GM23338 (cell line): ENCODE results near the gene MCHR2. TPM values are rescaled to one million over a fixed set of nuclear protein-coding genes. Genes with fewer than 3 reads are reported as not detected.

Source experiments
- ATAC-seq: fragments of 200-7000 bp; cut with Tn5 transposase; 3 replicates; pipeline ENCODE4 v1.9.1; 2020
- DNase-seq: peaks from one replicate; pipeline ENCODE4 v3.0.0-alpha.2; 2015; ENCODE audit warnings: low spot score
- H2AFZ ChIP-seq: fragments of 200-600 bp; sonication (generic); 2 replicates; pipeline ENCODE4 v1.8.0; 2016; ENCODE audit warnings: antibody characterized with exemption, mild to moderate bottlenecking, moderate library complexity
- H3F3A ChIP-seq: fragments of 200-600 bp; sonication (generic); replicated peaks from 2 replicates; pipeline ENCODE4 v1.8.0; 2017; ENCODE audit warnings: antibody characterized with exemption, mixed run types, low read depth
- H3K27ac ChIP-seq: fragments of 200-600 bp; sonication (generic); 2 replicates; pipeline ENCODE4 v1.6.1; 2016; ENCODE audit warnings: low read depth
- H3K27me3 ChIP-seq: fragments of 200-600 bp; sonication (generic); 2 replicates; pipeline ENCODE4 v1.8.0; 2016; ENCODE audit warnings: mild to moderate bottlenecking, mixed run types, moderate library complexity; ENCODE audit not compliant: insufficient read depth
- H3K36me3 ChIP-seq: fragments of 200-600 bp; sonication (generic); 2 replicates; pipeline ENCODE4 v1.8.0; 2016; ENCODE audit warnings: mild to moderate bottlenecking; ENCODE audit not compliant: insufficient read depth
- H3K4me1 ChIP-seq: fragments of 200-600 bp; sonication (generic); 2 replicates; pipeline ENCODE4 v1.8.0; 2016; ENCODE audit warnings: mild to moderate bottlenecking, moderate library complexity; ENCODE audit not compliant: insufficient read depth
- H3K4me2 ChIP-seq: fragments of 200-600 bp; sonication (generic); 2 replicates; pipeline ENCODE4 v1.7.1; 2017; ENCODE audit warnings: mixed run types
- H3K4me3 ChIP-seq: fragments of 200-600 bp; sonication (generic); 2 replicates; pipeline ENCODE4 v1.6.1; 2016; ENCODE audit warnings: mixed run types
- H3K79me2 ChIP-seq: fragments of 200-600 bp; sonication (generic); replicated peaks from 2 replicates; pipeline ENCODE4 v1.8.0; 2017; ENCODE audit warnings: mild to moderate bottlenecking; ENCODE audit not compliant: insufficient read depth
- H3K9me2 ChIP-seq: fragments of 200-600 bp; sonication (generic); 2 replicates; pipeline ENCODE4 v1.8.0; 2017; ENCODE audit not compliant: insufficient read depth
- H4K20me1 ChIP-seq: fragments of 200-600 bp; sonication (generic); replicated peaks from 2 replicates; pipeline ENCODE4 v1.8.0; 2017; ENCODE audit warnings: mild to moderate bottlenecking; ENCODE audit not compliant: insufficient read depth
- H3K27ac Mint-ChIP-seq: 2 replicates; pipeline ENCODE4 v1.8.0; 2020; ENCODE audit warnings: inconsistent platforms, mild to moderate bottlenecking, moderate library complexity, mixed read lengths
- H3K27me3 Mint-ChIP-seq: 3 replicates; pipeline ENCODE4 v1.8.0; 2022; ENCODE audit warnings: low read depth, mild to moderate bottlenecking, moderate library complexity, mixed read lengths, inconsistent platforms; ENCODE audit not compliant: insufficient read depth, poor library complexity
- H3K36me3 Mint-ChIP-seq: 3 replicates; pipeline ENCODE4 v1.8.0; 2021; ENCODE audit warnings: low read depth, mild to moderate bottlenecking, inconsistent platforms, moderate library complexity, mixed read lengths
- H3K4me1 Mint-ChIP-seq: 3 replicates; pipeline ENCODE4 v1.8.0; 2020; ENCODE audit warnings: mild to moderate bottlenecking, inconsistent platforms, mixed read lengths
- H3K4me3 Mint-ChIP-seq: 3 replicates; pipeline ENCODE4 v1.8.0; 2021; ENCODE audit warnings: moderate library complexity, mild to moderate bottlenecking, inconsistent platforms, mixed read lengths
- H3K9me3 Mint-ChIP-seq: 3 replicates; pipeline ENCODE4 v1.8.0; 2020; ENCODE audit warnings: moderate library complexity, mild to moderate bottlenecking, inconsistent platforms, mixed read lengths
- CREB1 ChIP-seq: fragments of 250-450 bp; sonication (Bioruptor Pico); IDR thresholded peaks from 2 replicates; pipeline ENCODE4 v1.5.0; 2020; ENCODE audit warnings: low read depth, mild to moderate bottlenecking, moderate library complexity
- EZH2 ChIP-seq: fragments of 200-600 bp; sonication (generic); IDR thresholded peaks from one replicate; pipeline ENCODE4 v1.8.0; 2017; ENCODE audit warnings: antibody characterized with exemption, mild to moderate bottlenecking, low read depth; ENCODE audit not compliant: unreplicated experiment
- EZH2phosphoT487 ChIP-seq: fragments of 200-600 bp; sonication (generic); IDR thresholded peaks from one replicate; pipeline ENCODE4 v1.8.1; 2018; ENCODE audit warnings: antibody characterized with exemption; ENCODE audit not compliant: unreplicated experiment
- JUNB ChIP-seq: IDR thresholded peaks from one replicate; pipeline ENCODE4 v1.6.1; 2016; ENCODE audit warnings: antibody characterized with exemption; ENCODE audit not compliant: unreplicated experiment
- NANOG ChIP-seq: IDR thresholded peaks from 2 replicates; pipeline ENCODE4 v1.6.1; 2016; ENCODE audit warnings: antibody characterized with exemption, borderline replicate concordance
- POLR2AphosphoS5 ChIP-seq: IDR thresholded peaks from 2 replicates; pipeline ENCODE4 v1.6.1; 2016; ENCODE audit warnings: antibody characterized with exemption, low read depth
- STAT1 ChIP-seq: IDR thresholded peaks from one replicate; pipeline ENCODE4 v1.6.1; 2016; ENCODE audit warnings: antibody characterized with exemption; ENCODE audit not compliant: unreplicated experiment
- ZNF114 ChIP-seq: fragments of 250-450 bp; sonication (Bioruptor Pico); IDR thresholded peaks from 2 replicates; pipeline ENCODE4 v1.5.0; 2020; ENCODE audit warnings: mild to moderate bottlenecking, moderate library complexity
- ZNF331 ChIP-seq: fragments of 250-450 bp; sonication (Bioruptor Pico); IDR thresholded peaks from 2 replicates; pipeline ENCODE4 v1.5.0; 2020; ENCODE audit warnings: low read depth, mild to moderate bottlenecking, moderate library complexity
- polyA plus RNA-seq: library from polyadenylated mRNA; unstranded; fragments of >200 nt; fragmentation: Nextera tagmentation; extraction: Ambion mirVana; gene quantifications from 2 replicates; pipeline ENCODE4 v1.2.1, GENCODE V29; 2016
- total RNA-seq: library from RNA; depleted of rRNA; stranded (reverse); fragments of >200 nt; shearing (Covaris generic); gene quantifications from 2 replicates; pipeline ENCODE4 v1.2.3, GENCODE V29; 2014
- TF ChIP-seq, protein P1 (sequence below): IDR thresholded peaks from one replicate; pipeline ENCODE4 v1.6.1; 2018; ENCODE audit warnings: antibody characterized with exemption; ENCODE audit not compliant: unreplicated experiment
- TF ChIP-seq, protein P2 (sequence below): fragments of 250-450 bp; sonication (Bioruptor Pico); IDR thresholded peaks from 2 replicates; pipeline ENCODE4 v1.5.0; 2020; ENCODE audit warnings: mild to moderate bottlenecking, moderate library complexity
- TF ChIP-seq, protein P3 (sequence below), 2 experiments: fragments of 200-600 bp in 1 of 2; sonication (generic) in 1 of 2; conservative IDR thresholded peaks; 2 replicates each; pipeline versions ENCODE4 v1.5.1 to v1.6.1; 2016 to 2017; ENCODE audit warnings: antibody characterized with exemption in 2 of 2, low read depth in 2 of 2, mild to moderate bottlenecking in 2 of 2, moderate library complexity in 1 of 2
- TF ChIP-seq, protein P4 (sequence below): IDR thresholded peaks from 2 replicates; pipeline ENCODE4 v1.6.1; 2016; ENCODE audit warnings: antibody characterized with exemption

The MCHR2 gene
- total and polyA plus RNA-seq, 2 experiments from 2014 or later, result not detected

DNA sequence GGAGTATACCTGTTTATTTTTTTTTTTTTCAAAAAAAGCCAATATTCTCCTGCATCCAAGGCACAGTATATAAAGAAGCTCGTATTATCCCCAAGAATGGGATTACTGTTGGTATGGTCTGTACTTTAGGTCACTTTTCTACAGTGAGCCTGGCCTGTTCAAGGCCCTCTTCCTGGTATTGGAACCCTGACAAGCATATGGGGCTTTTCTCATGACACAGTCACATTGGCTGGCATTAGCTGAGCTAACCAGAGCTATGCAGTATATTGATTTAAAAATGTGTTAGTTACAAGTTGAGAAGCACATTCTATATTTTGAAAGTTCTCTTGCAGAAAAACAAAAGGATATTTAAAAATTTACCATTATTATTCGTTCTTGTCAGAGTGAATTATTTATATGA is 48.0 kb downstream of the MCHR2 start:
- Histone ChIP-seq H3K4me1 (0 out of 2 replicates have a peak, but pooled peaks cover 2% of the 10 kb centered on the region), H3K27ac (no peak overlapping the region), H3K27me3 (no peaks in the 10 kb centered on the region), H3K9me2 (no peaks in the 10 kb centered on the region), H3K79me2 (no peaks in the 10 kb centered on the region), H3F3A (no peaks in the 10 kb centered on the region), H3K4me2 (no peak overlapping the region), H2AFZ (no peak overlapping the region), H4K20me1 (no peaks in the 10 kb centered on the region), H3K36me3 (no peaks in the 10 kb centered on the region), H3K4me3 (no peak overlapping the region)
- peaks cover 10% of the 10 kb centered on the region; the same call in 2 of the 3 replicates for H3K4me1 Mint-ChIP-seq
- DNase-seq (no peak), ATAC-seq (no peak)
- H3K27ac Mint-ChIP-seq, result no peak overlapping the region
- no peaks in the 10 kb centered on the region; the same call in 2 of the 3 replicates for H3K9me3 Mint-ChIP-seq
- no peak overlapping the region for H3K4me3 Mint-ChIP-seq
- TF ChIP-seq, protein P1, sequence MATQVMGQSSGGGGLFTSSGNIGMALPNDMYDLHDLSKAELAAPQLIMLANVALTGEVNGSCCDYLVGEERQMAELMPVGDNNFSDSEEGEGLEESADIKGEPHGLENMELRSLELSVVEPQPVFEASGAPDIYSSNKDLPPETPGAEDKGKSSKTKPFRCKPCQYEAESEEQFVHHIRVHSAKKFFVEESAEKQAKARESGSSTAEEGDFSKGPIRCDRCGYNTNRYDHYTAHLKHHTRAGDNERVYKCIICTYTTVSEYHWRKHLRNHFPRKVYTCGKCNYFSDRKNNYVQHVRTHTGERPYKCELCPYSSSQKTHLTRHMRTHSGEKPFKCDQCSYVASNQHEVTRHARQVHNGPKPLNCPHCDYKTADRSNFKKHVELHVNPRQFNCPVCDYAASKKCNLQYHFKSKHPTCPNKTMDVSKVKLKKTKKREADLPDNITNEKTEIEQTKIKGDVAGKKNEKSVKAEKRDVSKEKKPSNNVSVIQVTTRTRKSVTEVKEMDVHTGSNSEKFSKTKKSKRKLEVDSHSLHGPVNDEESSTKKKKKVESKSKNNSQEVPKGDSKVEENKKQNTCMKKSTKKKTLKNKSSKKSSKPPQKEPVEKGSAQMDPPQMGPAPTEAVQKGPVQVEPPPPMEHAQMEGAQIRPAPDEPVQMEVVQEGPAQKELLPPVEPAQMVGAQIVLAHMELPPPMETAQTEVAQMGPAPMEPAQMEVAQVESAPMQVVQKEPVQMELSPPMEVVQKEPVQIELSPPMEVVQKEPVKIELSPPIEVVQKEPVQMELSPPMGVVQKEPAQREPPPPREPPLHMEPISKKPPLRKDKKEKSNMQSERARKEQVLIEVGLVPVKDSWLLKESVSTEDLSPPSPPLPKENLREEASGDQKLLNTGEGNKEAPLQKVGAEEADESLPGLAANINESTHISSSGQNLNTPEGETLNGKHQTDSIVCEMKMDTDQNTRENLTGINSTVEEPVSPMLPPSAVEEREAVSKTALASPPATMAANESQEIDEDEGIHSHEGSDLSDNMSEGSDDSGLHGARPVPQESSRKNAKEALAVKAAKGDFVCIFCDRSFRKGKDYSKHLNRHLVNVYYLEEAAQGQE, result no peak
- no peak for TF ChIP-seq CREB1
- no peak for TF ChIP-seq STAT1
- TF ChIP-seq ZNF114 (CRISPR knock-in tag), result no peak
- TF ChIP-seq, protein P2, sequence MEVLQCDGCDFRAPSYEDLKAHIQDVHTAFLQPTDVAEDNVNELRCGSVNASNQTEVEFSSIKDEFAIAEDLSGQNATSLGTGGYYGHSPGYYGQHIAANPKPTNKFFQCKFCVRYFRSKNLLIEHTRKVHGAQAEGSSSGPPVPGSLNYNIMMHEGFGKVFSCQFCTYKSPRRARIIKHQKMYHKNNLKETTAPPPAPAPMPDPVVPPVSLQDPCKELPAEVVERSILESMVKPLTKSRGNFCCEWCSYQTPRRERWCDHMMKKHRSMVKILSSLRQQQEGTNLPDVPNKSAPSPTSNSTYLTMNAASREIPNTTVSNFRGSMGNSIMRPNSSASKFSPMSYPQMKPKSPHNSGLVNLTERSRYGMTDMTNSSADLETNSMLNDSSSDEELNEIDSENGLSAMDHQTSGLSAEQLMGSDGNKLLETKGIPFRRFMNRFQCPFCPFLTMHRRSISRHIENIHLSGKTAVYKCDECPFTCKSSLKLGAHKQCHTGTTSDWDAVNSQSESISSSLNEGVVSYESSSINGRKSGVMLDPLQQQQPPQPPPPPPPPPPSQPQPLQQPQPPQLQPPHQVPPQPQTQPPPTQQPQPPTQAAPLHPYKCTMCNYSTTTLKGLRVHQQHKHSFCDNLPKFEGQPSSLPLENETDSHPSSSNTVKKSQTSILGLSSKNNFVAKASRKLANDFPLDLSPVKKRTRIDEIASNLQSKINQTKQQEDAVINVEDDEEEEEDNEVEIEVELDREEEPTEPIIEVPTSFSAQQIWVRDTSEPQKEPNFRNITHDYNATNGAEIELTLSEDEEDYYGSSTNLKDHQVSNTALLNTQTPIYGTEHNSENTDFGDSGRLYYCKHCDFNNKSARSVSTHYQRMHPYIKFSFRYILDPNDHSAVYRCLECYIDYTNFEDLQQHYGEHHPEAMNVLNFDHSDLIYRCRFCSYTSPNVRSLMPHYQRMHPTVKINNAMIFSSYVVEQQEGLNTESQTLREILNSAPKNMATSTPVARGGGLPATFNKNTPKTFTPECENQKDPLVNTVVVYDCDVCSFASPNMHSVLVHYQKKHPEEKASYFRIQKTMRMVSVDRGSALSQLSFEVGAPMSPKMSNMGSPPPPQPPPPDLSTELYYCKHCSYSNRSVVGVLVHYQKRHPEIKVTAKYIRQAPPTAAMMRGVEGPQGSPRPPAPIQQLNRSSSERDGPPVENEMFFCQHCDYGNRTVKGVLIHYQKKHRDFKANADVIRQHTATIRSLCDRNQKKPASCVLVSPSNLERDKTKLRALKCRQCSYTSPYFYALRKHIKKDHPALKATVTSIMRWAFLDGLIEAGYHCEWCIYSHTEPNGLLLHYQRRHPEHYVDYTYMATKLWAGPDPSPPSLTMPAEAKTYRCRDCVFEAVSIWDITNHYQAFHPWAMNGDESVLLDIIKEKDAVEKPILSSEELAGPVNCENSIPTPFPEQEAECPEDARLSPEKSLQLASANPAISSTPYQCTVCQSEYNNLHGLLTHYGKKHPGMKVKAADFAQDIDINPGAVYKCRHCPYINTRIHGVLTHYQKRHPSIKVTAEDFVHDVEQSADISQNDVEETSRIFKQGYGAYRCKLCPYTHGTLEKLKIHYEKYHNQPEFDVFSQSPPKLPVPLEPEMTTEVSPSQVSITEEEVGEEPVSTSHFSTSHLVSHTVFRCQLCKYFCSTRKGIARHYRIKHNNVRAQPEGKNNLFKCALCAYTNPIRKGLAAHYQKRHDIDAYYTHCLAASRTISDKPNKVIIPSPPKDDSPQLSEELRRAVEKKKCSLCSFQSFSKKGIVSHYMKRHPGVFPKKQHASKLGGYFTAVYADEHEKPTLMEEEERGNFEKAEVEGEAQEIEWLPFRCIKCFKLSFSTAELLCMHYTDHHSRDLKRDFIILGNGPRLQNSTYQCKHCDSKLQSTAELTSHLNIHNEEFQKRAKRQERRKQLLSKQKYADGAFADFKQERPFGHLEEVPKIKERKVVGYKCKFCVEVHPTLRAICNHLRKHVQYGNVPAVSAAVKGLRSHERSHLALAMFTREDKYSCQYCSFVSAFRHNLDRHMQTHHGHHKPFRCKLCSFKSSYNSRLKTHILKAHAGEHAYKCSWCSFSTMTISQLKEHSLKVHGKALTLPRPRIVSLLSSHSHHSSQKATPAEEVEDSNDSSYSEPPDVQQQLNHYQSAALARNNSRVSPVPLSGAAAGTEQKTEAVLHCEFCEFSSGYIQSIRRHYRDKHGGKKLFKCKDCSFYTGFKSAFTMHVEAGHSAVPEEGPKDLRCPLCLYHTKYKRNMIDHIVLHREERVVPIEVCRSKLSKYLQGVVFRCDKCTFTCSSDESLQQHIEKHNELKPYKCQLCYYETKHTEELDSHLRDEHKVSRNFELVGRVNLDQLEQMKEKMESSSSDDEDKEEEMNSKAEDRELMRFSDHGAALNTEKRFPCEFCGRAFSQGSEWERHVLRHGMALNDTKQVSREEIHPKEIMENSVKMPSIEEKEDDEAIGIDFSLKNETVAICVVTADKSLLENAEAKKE (CRISPR knock-in tag), result no peak
- no peak for TF ChIP-seq EZH2
- TF ChIP-seq ZNF331 (CRISPR knock-in tag), result no peak
- TF ChIP-seq JUNB, result no peak
- no peak for TF ChIP-seq POLR2AphosphoS5
- no peak for TF ChIP-seq EZH2phosphoT487
- TF ChIP-seq, protein P3, sequence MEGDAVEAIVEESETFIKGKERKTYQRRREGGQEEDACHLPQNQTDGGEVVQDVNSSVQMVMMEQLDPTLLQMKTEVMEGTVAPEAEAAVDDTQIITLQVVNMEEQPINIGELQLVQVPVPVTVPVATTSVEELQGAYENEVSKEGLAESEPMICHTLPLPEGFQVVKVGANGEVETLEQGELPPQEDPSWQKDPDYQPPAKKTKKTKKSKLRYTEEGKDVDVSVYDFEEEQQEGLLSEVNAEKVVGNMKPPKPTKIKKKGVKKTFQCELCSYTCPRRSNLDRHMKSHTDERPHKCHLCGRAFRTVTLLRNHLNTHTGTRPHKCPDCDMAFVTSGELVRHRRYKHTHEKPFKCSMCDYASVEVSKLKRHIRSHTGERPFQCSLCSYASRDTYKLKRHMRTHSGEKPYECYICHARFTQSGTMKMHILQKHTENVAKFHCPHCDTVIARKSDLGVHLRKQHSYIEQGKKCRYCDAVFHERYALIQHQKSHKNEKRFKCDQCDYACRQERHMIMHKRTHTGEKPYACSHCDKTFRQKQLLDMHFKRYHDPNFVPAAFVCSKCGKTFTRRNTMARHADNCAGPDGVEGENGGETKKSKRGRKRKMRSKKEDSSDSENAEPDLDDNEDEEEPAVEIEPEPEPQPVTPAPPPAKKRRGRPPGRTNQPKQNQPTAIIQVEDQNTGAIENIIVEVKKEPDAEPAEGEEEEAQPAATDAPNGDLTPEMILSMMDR (conservative IDR thresholded peaks at IDR 0.05; ENCODE audit: low read depth in 2 of 2), result no peak
- no peak for TF ChIP-seq NANOG
- TF ChIP-seq, protein P4, sequence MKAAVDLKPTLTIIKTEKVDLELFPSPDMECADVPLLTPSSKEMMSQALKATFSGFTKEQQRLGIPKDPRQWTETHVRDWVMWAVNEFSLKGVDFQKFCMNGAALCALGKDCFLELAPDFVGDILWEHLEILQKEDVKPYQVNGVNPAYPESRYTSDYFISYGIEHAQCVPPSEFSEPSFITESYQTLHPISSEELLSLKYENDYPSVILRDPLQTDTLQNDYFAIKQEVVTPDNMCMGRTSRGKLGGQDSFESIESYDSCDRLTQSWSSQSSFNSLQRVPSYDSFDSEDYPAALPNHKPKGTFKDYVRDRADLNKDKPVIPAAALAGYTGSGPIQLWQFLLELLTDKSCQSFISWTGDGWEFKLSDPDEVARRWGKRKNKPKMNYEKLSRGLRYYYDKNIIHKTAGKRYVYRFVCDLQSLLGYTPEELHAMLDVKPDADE, result no peak
- H3K27me3 Mint-ChIP-seq, result no peaks in the 10 kb centered on the region
- H3K36me3 Mint-ChIP-seq, result no peaks in the 10 kb centered on the region
